PFSK-1 (cell line): ENCODE data around the gene MTHFSD.

Source experiments
- FOXP2 ChIP-seq: optimal IDR thresholded peaks from 2 replicates; pipeline ENCODE3; 2011; ENCODE audit warnings: borderline replicate concordance, control low read depth, inconsistent platforms; ENCODE audit not compliant: insufficient read depth; ENCODE audit errors: extremely low read length, extremely low read depth
- POLR2AphosphoS5 ChIP-seq: IDR thresholded peaks from 2 replicates; pipeline ENCODE4 v1.6.1; 2012; ENCODE audit warnings: low read depth, mild to moderate bottlenecking, control low read depth, low read length, moderate library complexity
- REST ChIP-seq, 2 experiments: IDR thresholded peaks; 2 replicates each; pipeline versions ENCODE4 v1.6.1 to v1.8.0; 2011 to 2012; ENCODE audit warnings: low read depth in 2 of 2, low read length in 2 of 2, control low read depth in 1 of 2, inconsistent platforms in 1 of 2, mild to moderate bottlenecking in 1 of 2, moderate library complexity in 1 of 2; ENCODE audit not compliant: insufficient read depth in 1 of 2
- SIN3A ChIP-seq: IDR thresholded peaks from 2 replicates; pipeline ENCODE4 v1.6.1; 2012; ENCODE audit warnings: mild to moderate bottlenecking, low read length, moderate library complexity, borderline replicate concordance; ENCODE audit not compliant: insufficient read depth
- TAF1 ChIP-seq: IDR thresholded peaks from 2 replicates; pipeline ENCODE4 v1.6.1; 2012; ENCODE audit warnings: low read length, control low read depth, borderline replicate concordance; ENCODE audit not compliant: insufficient read depth

The MTHFSD gene

GRCh38 chr16:86573646-86574508 is 18.8 kb upstream of the MTHFSD start:
- TF ChIP-seq TAF1 (no peak), POLR2AphosphoS5 (no peak), SIN3A (no peak)

- TF ChIP-seq SIN3A: no peak
- TF ChIP-seq TAF1: no peak
- TF ChIP-seq POLR2AphosphoS5: no peak
- TF ChIP-seq REST (IDR thresholded peaks at IDR 0.05; ENCODE audit: insufficient read depth in 1 of 2, low read depth in 2 of 2, low read length in 2 of 2): no peak
- TF ChIP-seq FOXP2: no peak
These were observed 18.2 kb upstream of the MTHFSD start for GRCh38 chr16:86573215-86573614.

- no peak for TF ChIP-seq REST (IDR thresholded peaks at IDR 0.05; ENCODE audit: insufficient read depth in 1 of 2, low read depth in 2 of 2, low read length in 2 of 2)
- TF ChIP-seq SIN3A: no peak
- TF ChIP-seq POLR2AphosphoS5: no peak
- no peak for TF ChIP-seq FOXP2
- no peak for TF ChIP-seq TAF1
These were observed 17.6 kb upstream of the MTHFSD start for GRCh38 chr16:86572606-86573005.

GRCh38 chr16:86572041-86572521 is 17.0 kb upstream of the MTHFSD start:
- TF ChIP-seq FOXP2 (no peak), POLR2AphosphoS5 (no peak), TAF1 (no peak), REST (IDR thresholded peaks at IDR 0.05; ENCODE audit: insufficient read depth in 1 of 2, low read depth in 2 of 2, low read length in 2 of 2) (no peak), SIN3A (no peak)

- TF ChIP-seq POLR2AphosphoS5: no peak
These were observed 16.5 kb upstream of the MTHFSD start for GRCh38 chr16:86571530-86571915.
